ENCODE data around the gene PSMD3. TPM values are rescaled to one million over a fixed set of nuclear protein-coding genes. Genes with fewer than 3 reads are reported as not detected.

Gene PSMD3
- polyA plus RNA-seq, 1 donor (not counting 4 experiments of a cell fraction or from before 2014, with no cell fraction given): 108 TPM

DNA sequence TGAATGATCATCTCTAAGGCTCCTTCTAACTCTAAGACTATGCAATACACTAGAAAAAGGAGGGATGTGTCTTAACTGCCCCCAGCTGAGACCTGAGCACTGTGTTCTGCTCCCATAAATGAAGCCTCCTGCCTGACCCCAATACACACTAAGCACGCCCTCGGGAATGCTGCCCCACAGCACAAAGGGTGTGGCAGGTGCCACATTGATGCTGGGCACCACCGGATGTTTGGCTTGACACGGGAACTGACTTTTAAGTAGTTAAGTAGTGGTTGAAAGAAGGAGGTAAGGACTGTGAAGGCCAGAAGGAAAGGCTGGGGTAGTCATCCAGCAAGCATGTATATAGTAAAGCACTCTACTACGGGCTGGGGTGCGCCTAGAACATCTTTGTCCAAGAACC is 13.8 kb upstream of the PSMD3 start:
- FAIRE-seq: no peak
- Histone ChIP-seq H3K4me3 (ENCODE audit: control insufficient read depth in 2 of 3, extremely low read depth in 1 of 3, insufficient read depth in 2 of 3, low read depth in 1 of 3, low read length in 3 of 3) (no peak overlapping the region), H4K20me1 (ENCODE audit: control insufficient read depth, extremely low read depth, insufficient read depth, low read length) (no peaks in the 10 kb centered on the region), H3K4me2 (ENCODE audit: control insufficient read depth, extremely low read depth, insufficient read depth, low read depth, low read length) (no peak overlapping the region), H2AFZ (ENCODE audit: control insufficient read depth, low read length) (no peak overlapping the region), H3K79me2 (ENCODE audit: control insufficient read depth, insufficient read depth, low read length) (no peaks in the 10 kb centered on the region), H3K27me3 (ENCODE audit: control insufficient read depth, extremely low read depth, insufficient read depth, low read length) (no peaks in the 10 kb centered on the region), H3K4me1 (ENCODE audit: control insufficient read depth, extremely low read depth, insufficient read depth, low read length) (peaks cover 19% of the 10 kb centered on the region), H3K9me3 (ENCODE audit: control insufficient read depth, low read depth, low read length) (no peaks in the 10 kb centered on the region), H3K36me3 (ENCODE audit: control insufficient read depth in 2 of 2, extremely low read depth in 1 of 2, insufficient read depth in 2 of 2, low read length in 2 of 2) (no peaks in the 10 kb centered on the region), H3K27ac (ENCODE audit: control insufficient read depth, insufficient read depth, low read length) (no peak overlapping the region), H3K9me1 (ENCODE audit: control insufficient read depth, extremely low read depth, insufficient read depth, low read length) (no peaks in the 10 kb centered on the region), H3K9ac (ENCODE audit: control insufficient read depth, extremely low read depth, insufficient read depth, low read length) (no peak overlapping the region)
- TF ChIP-seq EZH2 (IDR thresholded peaks at IDR 0.05; ENCODE audit: low read length): no peak
- TF ChIP-seq, protein P1, sequence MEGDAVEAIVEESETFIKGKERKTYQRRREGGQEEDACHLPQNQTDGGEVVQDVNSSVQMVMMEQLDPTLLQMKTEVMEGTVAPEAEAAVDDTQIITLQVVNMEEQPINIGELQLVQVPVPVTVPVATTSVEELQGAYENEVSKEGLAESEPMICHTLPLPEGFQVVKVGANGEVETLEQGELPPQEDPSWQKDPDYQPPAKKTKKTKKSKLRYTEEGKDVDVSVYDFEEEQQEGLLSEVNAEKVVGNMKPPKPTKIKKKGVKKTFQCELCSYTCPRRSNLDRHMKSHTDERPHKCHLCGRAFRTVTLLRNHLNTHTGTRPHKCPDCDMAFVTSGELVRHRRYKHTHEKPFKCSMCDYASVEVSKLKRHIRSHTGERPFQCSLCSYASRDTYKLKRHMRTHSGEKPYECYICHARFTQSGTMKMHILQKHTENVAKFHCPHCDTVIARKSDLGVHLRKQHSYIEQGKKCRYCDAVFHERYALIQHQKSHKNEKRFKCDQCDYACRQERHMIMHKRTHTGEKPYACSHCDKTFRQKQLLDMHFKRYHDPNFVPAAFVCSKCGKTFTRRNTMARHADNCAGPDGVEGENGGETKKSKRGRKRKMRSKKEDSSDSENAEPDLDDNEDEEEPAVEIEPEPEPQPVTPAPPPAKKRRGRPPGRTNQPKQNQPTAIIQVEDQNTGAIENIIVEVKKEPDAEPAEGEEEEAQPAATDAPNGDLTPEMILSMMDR (optimal IDR thresholded peaks at IDR 0.05 in 1 of 3, IDR thresholded peaks at IDR 0.05 in 1 of 3, conservative IDR thresholded peaks at IDR 0.05 in 1 of 3; ENCODE audit: extremely low read depth in 1 of 3, insufficient read depth in 2 of 3, low read length in 3 of 3): no peak
- dilution Hi-C loops (cut with MboI; ENCODE audit: extremely low pct_ligation_motif_present, low sequenced_read_pairs): no loop called here
- no peak for DNase-seq (ENCODE audit: low read depth, low spot score)

DNA sequence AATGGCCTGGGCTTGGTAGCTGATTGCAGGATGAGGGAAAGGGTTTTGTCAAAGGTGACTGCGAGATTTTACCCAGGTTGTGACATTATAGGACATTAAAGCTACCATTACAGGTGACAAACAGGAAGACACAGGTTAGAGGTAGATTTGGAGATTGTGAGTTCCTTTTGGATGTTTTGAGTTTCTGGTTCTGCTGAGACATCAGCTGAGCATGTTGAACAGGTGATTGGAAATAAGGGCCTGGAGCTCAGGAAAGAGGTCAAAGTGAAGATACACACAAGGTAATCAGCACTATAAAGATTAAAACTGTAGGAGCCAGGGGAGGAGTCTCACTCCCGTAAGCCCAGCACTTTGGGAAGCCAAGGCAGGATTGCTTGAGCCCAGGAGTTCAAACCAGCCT is 11.8 kb upstream of the PSMD3 start:
- no peaks in the 10 kb centered on the region for H3K9me1 ChIP-seq (ENCODE audit: control insufficient read depth, extremely low read depth, insufficient read depth, low read length)
- DNase-seq (ENCODE audit: low read depth, low spot score) (no peak), FAIRE-seq (no peak)
- no peaks in the 10 kb centered on the region for H3K36me3 ChIP-seq (ENCODE audit: control insufficient read depth in 2 of 2, extremely low read depth in 1 of 2, insufficient read depth in 2 of 2, low read length in 2 of 2)
- TF ChIP-seq, protein P1 (optimal IDR thresholded peaks at IDR 0.05 in 1 of 3, IDR thresholded peaks at IDR 0.05 in 1 of 3, conservative IDR thresholded peaks at IDR 0.05 in 1 of 3; ENCODE audit: extremely low read depth in 1 of 3, insufficient read depth in 2 of 3, low read length in 3 of 3): no peak
- TF ChIP-seq EZH2 (IDR thresholded peaks at IDR 0.05; ENCODE audit: low read length): no peak
- H3K9me3 ChIP-seq (ENCODE audit: control insufficient read depth, low read depth, low read length): no peaks in the 10 kb centered on the region
- H3K4me3 ChIP-seq (ENCODE audit: control insufficient read depth in 2 of 3, extremely low read depth in 1 of 3, insufficient read depth in 2 of 3, low read depth in 1 of 3, low read length in 3 of 3): no peak overlapping the region
- no peak overlapping the region for H3K9ac ChIP-seq (ENCODE audit: control insufficient read depth, extremely low read depth, insufficient read depth, low read length)
- no peaks in the 10 kb centered on the region for H3K27me3 ChIP-seq (ENCODE audit: control insufficient read depth, extremely low read depth, insufficient read depth, low read length)
- H3K27ac ChIP-seq (ENCODE audit: control insufficient read depth, insufficient read depth, low read length): no peak overlapping the region
- no peaks in the 10 kb centered on the region for H3K79me2 ChIP-seq (ENCODE audit: control insufficient read depth, insufficient read depth, low read length)
- dilution Hi-C loops (cut with MboI; ENCODE audit: extremely low pct_ligation_motif_present, low sequenced_read_pairs): no loop called here
- H2AFZ ChIP-seq (ENCODE audit: control insufficient read depth, low read length): no peak overlapping the region
- peaks cover 16% of the 10 kb centered on the region for H3K4me1 ChIP-seq (ENCODE audit: control insufficient read depth, extremely low read depth, insufficient read depth, low read length)
- no peaks in the 10 kb centered on the region for H4K20me1 ChIP-seq (ENCODE audit: control insufficient read depth, extremely low read depth, insufficient read depth, low read length)
- no peak overlapping the region for H3K4me2 ChIP-seq (ENCODE audit: control insufficient read depth, extremely low read depth, insufficient read depth, low read depth, low read length)
